Progenitor cell of endocrine pancreas (in vitro differentiated cells): ENCODE measurements around the gene ANO8. TPM values are rescaled to one million over a fixed set of nuclear protein-coding genes. Genes with fewer than 3 reads are reported as not detected.

Experiments used
- DNase-seq: peaks from one replicate; pipeline ENCODE4 v3.0.0; 2021; ENCODE audit warnings: low spot score; ENCODE audit not compliant: unreplicated experiment
- H3K27ac Mint-ChIP-seq: 2 replicates; pipeline ENCODE4 v1.8.0; 2021; ENCODE audit warnings: mild to moderate bottlenecking, moderate library complexity, mixed read lengths
- H3K27me3 Mint-ChIP-seq: 2 replicates; pipeline ENCODE4 v1.8.0; 2021; ENCODE audit warnings: mixed read lengths
- H3K36me3 Mint-ChIP-seq: 2 replicates; pipeline ENCODE4 v1.8.0; 2022; ENCODE audit warnings: mixed read lengths; ENCODE audit not compliant: insufficient read depth
- H3K4me1 Mint-ChIP-seq: 2 replicates; pipeline ENCODE4 v1.8.0; 2021; ENCODE audit warnings: low read depth, mixed read lengths
- H3K4me3 Mint-ChIP-seq: 2 replicates; pipeline ENCODE4 v1.8.0; 2021; ENCODE audit warnings: low read depth, mild to moderate bottlenecking, moderate library complexity, mixed read lengths
- H3K9me3 Mint-ChIP-seq: 2 replicates; pipeline ENCODE4 v1.8.0; 2021; ENCODE audit warnings: low read depth, mixed read lengths
- total RNA-seq: library from RNA; stranded (reverse); gene quantifications from 2 replicates; pipeline ENCODE4 v1.2.1, GENCODE V29; 2021
- TF ChIP-seq, protein P1 (sequence below): fragments of 200-600 bp; sonication (generic); IDR thresholded peaks from one replicate; pipeline ENCODE4 v1.5.0; 2021; ENCODE audit warnings: antibody characterized with exemption, mild to moderate bottlenecking; ENCODE audit not compliant: unreplicated experiment

ANO8 gene
- total RNA-seq, 1 donor from 2014 or later, result 45.2 TPM

DNA sequence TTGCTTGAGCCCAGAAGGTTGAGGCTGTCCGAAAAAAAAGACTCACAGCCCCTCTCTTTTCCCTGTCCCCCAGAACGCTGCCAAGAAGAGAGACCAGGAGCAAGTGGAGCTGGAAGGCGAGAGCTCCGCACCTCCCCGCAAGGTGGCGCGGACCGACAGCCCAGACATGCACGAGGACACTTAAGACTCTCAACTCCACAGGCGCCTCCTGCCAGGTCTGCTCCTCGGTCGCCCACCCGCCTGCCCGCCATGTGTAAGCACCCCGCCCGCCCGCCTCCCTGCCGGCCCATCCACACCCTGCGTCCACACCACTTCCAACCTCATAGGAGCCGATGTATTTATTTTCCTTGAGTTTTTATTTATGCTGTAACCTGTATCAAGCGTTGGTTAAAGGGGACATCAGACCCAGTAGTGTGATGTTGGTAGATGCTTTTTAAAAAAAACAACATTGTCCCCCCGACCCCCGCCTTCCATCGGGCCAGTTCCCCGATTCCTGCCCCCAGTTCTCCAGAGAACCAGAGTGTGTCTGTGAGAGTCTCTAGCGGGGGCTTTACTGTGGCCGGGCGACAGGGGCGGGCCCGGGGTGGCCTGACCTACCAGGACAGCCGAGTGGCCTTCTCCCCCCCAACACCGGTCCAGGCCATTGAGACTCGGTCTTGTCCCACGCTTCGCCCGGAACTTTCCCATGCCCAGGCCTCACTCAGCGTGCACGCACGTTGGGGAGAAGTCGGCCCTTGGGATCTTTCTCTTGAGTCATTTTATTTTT lies 15.0 kb downstream of the ANO8 start:
- Mint-ChIP-seq H3K27me3 (no peaks in the 10 kb centered on the region), H3K36me3 (peaks cover 12% of the 10 kb centered on the region), H3K4me3 (no peak overlapping the region), H3K4me1 (no peaks in the 10 kb centered on the region), H3K27ac (no peak overlapping the region), H3K9me3 (no peaks in the 10 kb centered on the region)
- TF ChIP-seq, protein P1, sequence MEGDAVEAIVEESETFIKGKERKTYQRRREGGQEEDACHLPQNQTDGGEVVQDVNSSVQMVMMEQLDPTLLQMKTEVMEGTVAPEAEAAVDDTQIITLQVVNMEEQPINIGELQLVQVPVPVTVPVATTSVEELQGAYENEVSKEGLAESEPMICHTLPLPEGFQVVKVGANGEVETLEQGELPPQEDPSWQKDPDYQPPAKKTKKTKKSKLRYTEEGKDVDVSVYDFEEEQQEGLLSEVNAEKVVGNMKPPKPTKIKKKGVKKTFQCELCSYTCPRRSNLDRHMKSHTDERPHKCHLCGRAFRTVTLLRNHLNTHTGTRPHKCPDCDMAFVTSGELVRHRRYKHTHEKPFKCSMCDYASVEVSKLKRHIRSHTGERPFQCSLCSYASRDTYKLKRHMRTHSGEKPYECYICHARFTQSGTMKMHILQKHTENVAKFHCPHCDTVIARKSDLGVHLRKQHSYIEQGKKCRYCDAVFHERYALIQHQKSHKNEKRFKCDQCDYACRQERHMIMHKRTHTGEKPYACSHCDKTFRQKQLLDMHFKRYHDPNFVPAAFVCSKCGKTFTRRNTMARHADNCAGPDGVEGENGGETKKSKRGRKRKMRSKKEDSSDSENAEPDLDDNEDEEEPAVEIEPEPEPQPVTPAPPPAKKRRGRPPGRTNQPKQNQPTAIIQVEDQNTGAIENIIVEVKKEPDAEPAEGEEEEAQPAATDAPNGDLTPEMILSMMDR, result no peak
- DNase-seq, result no peak

DNA sequence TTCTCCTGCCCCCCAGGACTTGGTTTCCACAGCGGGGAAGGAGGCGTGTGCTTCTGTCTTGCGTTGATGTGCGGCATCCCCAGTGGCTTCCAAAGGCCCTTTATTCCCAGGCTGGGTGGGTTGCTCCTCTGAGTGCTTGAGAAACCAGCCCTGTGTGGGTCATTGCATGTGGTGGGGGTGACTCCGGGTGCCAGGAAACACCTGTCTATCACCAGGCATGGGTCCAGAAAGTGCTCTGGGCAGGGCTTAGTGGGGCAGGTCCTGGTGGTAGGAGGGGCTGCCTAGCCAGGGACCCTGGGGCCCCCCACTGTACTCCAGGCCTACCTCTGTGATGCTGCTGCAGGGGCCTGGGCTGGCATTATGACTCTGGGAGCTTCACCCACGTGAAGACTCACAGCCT lies 15.7 kb downstream of the ANO8 start:
- no peaks in the 10 kb centered on the region for H3K27me3 Mint-ChIP-seq
- H3K9me3 Mint-ChIP-seq, result no peaks in the 10 kb centered on the region
- TF ChIP-seq, protein P1, result no peak
- no peak overlapping the region for H3K4me3 Mint-ChIP-seq
- H3K4me1 Mint-ChIP-seq, result no peaks in the 10 kb centered on the region
- H3K27ac Mint-ChIP-seq, result no peak overlapping the region
- no peak for DNase-seq
- H3K36me3 Mint-ChIP-seq, result peaks cover 12% of the 10 kb centered on the region

DNA sequence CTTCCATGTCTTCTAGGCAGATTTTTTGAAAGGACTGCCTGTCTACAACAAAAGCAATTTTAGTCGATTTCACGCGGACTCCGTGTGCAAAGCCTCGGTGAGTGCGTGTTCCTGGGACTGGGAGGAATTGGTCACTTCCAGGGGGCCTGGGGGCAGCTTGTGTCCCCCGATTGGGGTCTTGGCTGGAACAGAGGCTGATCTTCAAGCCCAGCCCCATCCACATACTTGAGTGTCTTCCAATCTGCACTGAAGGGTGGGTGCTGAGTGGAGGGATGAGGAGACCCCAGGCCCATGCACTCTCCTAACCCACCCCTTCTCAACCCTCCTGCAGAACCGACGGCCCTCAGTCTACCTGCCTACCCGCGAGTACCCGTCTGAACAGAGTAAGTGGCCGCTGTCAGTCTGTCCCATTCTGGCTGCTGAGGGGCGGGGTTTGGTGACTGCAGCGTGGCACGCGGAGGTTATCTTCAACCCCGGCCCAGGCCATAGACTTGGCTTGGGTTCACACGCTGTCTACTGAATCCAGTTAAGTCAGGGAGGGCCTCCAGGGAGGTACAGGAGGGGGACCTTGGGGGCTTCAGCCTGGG lies 20.6 kb downstream of the ANO8 start:
- Mint-ChIP-seq H3K9me3 (no peaks in the 10 kb centered on the region), H3K27me3 (no peaks in the 10 kb centered on the region), H3K4me3 (no peak overlapping the region), H3K36me3 (peaks cover 6% of the 10 kb centered on the region), H3K27ac (no peak overlapping the region), H3K4me1 (peaks cover 14% of the 10 kb centered on the region)
- no peak for DNase-seq
- TF ChIP-seq, protein P1, result no peak

DNA sequence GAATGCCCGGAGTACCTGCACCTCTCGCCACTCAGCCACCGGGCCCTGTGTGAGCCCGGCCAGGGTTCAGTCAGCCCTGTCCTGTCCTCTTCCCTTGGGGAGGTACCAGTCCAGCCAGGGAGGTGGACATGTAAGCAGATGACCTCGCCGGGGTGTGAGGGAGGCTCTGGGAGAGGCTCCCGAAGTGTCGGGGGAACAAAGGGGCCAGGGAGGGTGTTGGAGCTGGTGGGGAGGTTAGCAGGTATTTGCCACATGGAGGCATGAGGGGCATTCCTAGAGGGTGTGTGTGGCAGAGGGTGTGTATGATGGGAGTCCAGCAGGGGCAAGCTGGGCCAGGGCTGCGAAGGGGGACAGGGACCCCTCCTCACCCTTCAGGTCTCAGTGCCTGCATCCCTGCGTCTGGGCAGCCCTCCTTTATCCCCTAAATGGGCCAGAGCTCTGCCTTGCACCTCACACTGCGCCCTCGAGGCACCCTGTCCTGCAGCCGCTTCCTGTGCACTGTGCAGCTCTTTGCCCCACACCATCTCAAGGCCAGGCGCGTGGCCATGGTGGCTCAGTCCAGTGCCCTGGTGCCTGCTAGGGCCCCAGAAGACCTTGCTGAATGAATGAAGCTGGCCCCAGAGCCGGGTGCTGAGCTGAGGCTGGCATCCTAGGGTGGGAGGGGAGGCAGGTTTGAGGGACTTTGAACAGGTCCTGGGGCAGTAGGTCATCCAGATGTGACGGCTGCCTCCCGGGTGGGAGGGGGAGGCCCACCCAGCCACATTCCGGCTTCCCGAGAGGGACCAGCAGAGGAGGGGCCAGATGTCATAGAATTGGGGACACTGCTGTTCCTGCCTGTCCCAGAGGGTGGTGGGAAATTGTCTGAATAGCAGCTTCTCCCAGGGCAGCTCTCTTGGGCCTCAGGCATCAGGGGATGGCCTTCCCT lies 22.2 kb downstream of the ANO8 start:
- Mint-ChIP-seq H3K9me3 (no peaks in the 10 kb centered on the region), H3K27ac (no peak overlapping the region), H3K4me3 (no peak overlapping the region), H3K27me3 (no peaks in the 10 kb centered on the region), H3K4me1 (peaks cover 19% of the 10 kb centered on the region), H3K36me3 (peaks cover 6% of the 10 kb centered on the region)
- no peak for DNase-seq
- TF ChIP-seq, protein P1, result no peak
